Measurements from ENCODE around the gene IMP4.

GRCh38 chr2:130389358-130389757 is 46.7 kb downstream of the IMP4 start:
- TF ChIP-seq CTCF (IDR thresholded peaks at IDR 0.05): no peak
- no peak for TF ChIP-seq POLR2A (IDR thresholded peaks at IDR 0.05)
- no peak for TF ChIP-seq POLR2AphosphoS5 (IDR thresholded peaks at IDR 0.05)
